Breast epithelium (tissue), 4 donors: ENCODE results near the gene TNFAIP8. TPM values are rescaled to one million over a fixed set of nuclear protein-coding genes. Genes with fewer than 3 reads are reported as not detected.

Experiments
- DNase-seq, 2 donors: peaks; one replicate each; pipeline ENCODE4 v3.0.0-alpha.2; 2019; ENCODE audit warnings: low spot score in 2 of 2
- H3K27ac ChIP-seq, 2 donors: fragments of 200-600 bp; sonication (generic) in 1 of 2; one replicate each; pipeline ENCODE4 v1.5.1; 2016 to 2019; ENCODE audit warnings: mild to moderate bottlenecking in 1 of 2
- H3K27me3 ChIP-seq, 2 donors: fragments of 200-600 bp; sonication (generic) in 1 of 2; one replicate each; pipeline versions ENCODE4 v1.5.1 to v1.6.0; 2017 to 2019; ENCODE audit warnings: control low read depth in 1 of 2, mild to moderate bottlenecking in 1 of 2
- H3K36me3 ChIP-seq: fragments of 200-600 bp; one replicate; pipeline ENCODE4 v1.5.1; 2019
- H3K4me1 ChIP-seq, 2 donors: fragments of 200-600 bp; sonication (generic); one replicate each; pipeline ENCODE4 v1.5.1; 2016 to 2019; ENCODE audit warnings: control low read depth in 1 of 2
- H3K4me3 ChIP-seq, 3 donors: fragments of 200-600 bp; sonication (generic); 1 replicate in 2 of 3; 2 replicates in 1 of 3; pipeline ENCODE4 v1.5.1; 2016 to 2019; ENCODE audit warnings: mild to moderate bottlenecking in 3 of 3, moderate library complexity in 2 of 3
- H3K9me3 ChIP-seq, 2 donors: fragments of 200-600 bp; sonication (generic) in 1 of 2; one replicate each; pipeline ENCODE4 v1.5.1; 2016 to 2019; ENCODE audit warnings: control low read depth in 1 of 2
- POLR2A ChIP-seq: fragments of 450-650 bp; IDR thresholded peaks from one replicate; pipeline ENCODE4 v1.6.1; 2016; ENCODE audit warnings: antibody characterized with exemption, mild to moderate bottlenecking, moderate library complexity
- POLR2AphosphoS5 ChIP-seq, 3 donors: sonication (generic); formaldehyde crosslinking; IDR thresholded peaks; one replicate each; pipeline ENCODE4 v1.6.1; 2017; ENCODE audit warnings: antibody characterized with exemption in 3 of 3
- intact Hi-C: fragments of 100-400 bp; cut with DNase I; formaldehyde crosslinking; loops from one replicate; pipeline ENCODE4 v1.15.1; 2023; ENCODE audit warnings: low total_unique reads
- total RNA-seq, 3 donors: library from RNA; depleted of rRNA; stranded (reverse); fragments of >200 nt; gene quantifications; one replicate each; pipeline ENCODE4 v1.1.0, GENCODE V29; 2016
- TF ChIP-seq, protein P1 (sequence below), 3 donors: fragments of 450-650 bp; IDR thresholded peaks; one replicate each; pipeline ENCODE4 v1.5.1; 2016 to 2017; ENCODE audit warnings: antibody characterized with exemption in 3 of 3, mild to moderate bottlenecking in 3 of 3, moderate library complexity in 3 of 3

TNFAIP8 gene
- total RNA-seq, 3 donors from 2014 or later, result 35.4 to 167 (median 37.3) TPM

DNA sequence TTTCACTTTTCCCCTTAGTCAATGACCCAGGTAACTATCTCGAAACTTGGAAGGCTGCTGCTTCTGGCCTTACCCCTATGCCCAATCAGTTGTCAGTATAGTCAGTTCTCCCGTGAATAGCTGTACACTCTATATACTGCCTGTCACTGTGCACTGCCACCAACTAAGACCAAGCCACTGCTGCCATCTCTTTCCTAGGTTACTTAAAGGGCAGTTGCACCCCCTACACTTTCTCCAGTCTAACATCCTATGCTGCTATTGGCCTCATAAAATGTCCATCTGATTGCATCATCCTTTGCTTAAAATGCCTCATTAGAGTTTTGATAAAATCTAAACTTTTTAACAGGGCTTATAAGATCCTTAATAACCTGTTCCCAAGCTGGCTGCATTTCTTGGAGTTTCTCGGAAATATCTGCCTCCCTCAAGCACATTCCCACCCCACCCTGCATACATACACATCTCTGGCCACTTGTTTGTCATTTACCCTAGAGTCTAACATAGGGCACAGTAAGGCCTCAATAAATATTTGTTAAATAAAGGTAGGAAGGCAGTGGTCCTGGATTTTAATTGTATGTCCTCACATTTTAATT lies 32.8 kb upstream of the TNFAIP8 start:
- H3K27ac ChIP-seq, result peak overlapping the region in 1 of 2 donors; percentile 61

DNA sequence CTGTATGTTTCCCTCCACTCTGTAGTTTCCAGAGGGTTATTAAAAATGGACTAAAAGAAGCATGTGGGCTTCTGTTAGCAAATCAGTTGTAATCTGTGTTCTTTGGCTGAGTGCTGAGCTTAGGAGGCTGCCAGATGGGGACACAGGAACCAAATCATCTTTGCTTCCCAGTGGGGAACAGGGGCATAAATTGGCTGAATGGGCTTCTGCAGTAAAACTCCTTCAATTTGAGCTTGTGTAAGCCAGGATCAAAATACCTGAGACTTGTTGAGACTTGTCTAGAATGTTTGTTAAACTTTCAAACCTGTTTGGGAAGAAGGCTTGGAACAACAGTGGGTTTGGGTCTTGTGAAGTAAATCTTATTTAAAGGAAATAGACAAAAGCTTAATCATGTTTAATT lies 32.2 kb upstream of the TNFAIP8 start:
- no peaks in the 10 kb centered on the region for H3K4me1 ChIP-seq
- no peaks in the 10 kb centered on the region for H3K9me3 ChIP-seq
- peak overlapping the region; percentile 7 to 61 for H3K27ac ChIP-seq
- intact Hi-C loops, result no loop called here
- H3K36me3 ChIP-seq, result no peaks in the 10 kb centered on the region
- H3K4me3 ChIP-seq, result no peak overlapping the region
- TF ChIP-seq POLR2A (no peak), POLR2AphosphoS5 (IDR thresholded peaks at IDR 0.05) (no peak)
- TF ChIP-seq, protein P1, sequence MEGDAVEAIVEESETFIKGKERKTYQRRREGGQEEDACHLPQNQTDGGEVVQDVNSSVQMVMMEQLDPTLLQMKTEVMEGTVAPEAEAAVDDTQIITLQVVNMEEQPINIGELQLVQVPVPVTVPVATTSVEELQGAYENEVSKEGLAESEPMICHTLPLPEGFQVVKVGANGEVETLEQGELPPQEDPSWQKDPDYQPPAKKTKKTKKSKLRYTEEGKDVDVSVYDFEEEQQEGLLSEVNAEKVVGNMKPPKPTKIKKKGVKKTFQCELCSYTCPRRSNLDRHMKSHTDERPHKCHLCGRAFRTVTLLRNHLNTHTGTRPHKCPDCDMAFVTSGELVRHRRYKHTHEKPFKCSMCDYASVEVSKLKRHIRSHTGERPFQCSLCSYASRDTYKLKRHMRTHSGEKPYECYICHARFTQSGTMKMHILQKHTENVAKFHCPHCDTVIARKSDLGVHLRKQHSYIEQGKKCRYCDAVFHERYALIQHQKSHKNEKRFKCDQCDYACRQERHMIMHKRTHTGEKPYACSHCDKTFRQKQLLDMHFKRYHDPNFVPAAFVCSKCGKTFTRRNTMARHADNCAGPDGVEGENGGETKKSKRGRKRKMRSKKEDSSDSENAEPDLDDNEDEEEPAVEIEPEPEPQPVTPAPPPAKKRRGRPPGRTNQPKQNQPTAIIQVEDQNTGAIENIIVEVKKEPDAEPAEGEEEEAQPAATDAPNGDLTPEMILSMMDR (IDR thresholded peaks at IDR 0.05), result no peak
- DNase-seq, result no peak
- H3K27me3 ChIP-seq, result no peaks in the 10 kb centered on the region

More for the DNA sequence above, 32.8 kb upstream of the TNFAIP8 start:
- Histone ChIP-seq H3K4me1 (no peaks in the 10 kb centered on the region), H3K27me3 (no peaks in the 10 kb centered on the region), H3K36me3 (no peaks in the 10 kb centered on the region), H3K4me3 (no peak overlapping the region), H3K9me3 (no peaks in the 10 kb centered on the region)
- intact Hi-C loops, result no loop called here
- no peak for DNase-seq
- TF ChIP-seq, protein P1 (IDR thresholded peaks at IDR 0.05), result no peak
- TF ChIP-seq POLR2AphosphoS5 (IDR thresholded peaks at IDR 0.05), result no peak
- TF ChIP-seq POLR2A, result no peak

DNA sequence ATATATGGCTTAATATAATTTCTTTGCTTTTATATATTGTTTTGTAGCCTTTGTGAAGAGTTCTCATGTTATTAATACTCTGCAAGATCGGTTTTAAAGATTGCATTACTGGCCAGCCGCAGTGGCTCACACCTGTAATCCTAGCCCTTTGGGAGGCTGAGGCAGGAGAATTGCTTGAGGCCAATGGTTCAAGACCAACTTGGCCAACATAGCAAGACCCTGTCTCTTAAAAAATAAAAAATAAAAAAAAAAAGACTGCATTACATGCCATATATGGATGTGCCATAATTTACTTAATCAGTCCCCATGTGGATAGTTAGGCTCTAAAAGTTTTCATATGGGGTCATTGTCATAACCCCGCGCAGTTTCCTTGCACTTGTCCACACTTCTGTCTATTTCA lies 31.0 kb upstream of the TNFAIP8 start:
- intact Hi-C loops, result no loop called here
- H3K4me1 ChIP-seq, result no peaks in the 10 kb centered on the region
- no peak overlapping the region for H3K27ac ChIP-seq

DNA sequence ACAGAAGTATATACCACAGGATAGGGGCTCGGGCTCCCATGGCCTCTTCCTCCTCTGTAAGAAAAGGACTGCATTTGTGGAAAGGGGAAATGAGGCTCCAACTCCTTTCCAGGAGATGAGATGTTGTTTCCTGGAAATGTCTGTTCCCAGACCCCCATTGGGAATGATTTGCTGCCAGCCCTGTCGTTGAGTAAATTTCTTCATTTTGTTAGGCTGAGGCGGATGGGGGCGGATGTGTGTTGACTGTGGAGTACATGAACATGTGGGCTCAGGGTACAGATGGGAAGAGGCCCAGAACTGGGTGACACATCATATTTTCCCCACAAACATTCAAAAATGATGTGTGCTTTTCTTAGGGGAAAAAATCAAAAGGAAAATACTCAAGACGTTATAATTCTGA lies 28.8 kb upstream of the TNFAIP8 start:
- Histone ChIP-seq H3K36me3 (no peaks in the 10 kb centered on the region), H3K27ac (no peak overlapping the region), H3K4me1 (no peaks in the 10 kb centered on the region), H3K9me3 (no peaks in the 10 kb centered on the region), H3K4me3 (no peak overlapping the region), H3K27me3 (no peaks in the 10 kb centered on the region)
- no peak for TF ChIP-seq POLR2AphosphoS5 (IDR thresholded peaks at IDR 0.05)
- TF ChIP-seq, protein P1 (IDR thresholded peaks at IDR 0.05), result no peak
- TF ChIP-seq POLR2A, result no peak
- intact Hi-C loops, result no loop called here
- DNase-seq, result no peak

More for the DNA sequence above, 31.0 kb upstream of the TNFAIP8 start:
- Histone ChIP-seq H3K4me3 (no peak overlapping the region), H3K27me3 (no peaks in the 10 kb centered on the region), H3K9me3 (no peaks in the 10 kb centered on the region), H3K36me3 (no peaks in the 10 kb centered on the region)
- DNase-seq, result no peak
- TF ChIP-seq, protein P1 (IDR thresholded peaks at IDR 0.05), result no peak
- no peak for TF ChIP-seq POLR2A
- no peak for TF ChIP-seq POLR2AphosphoS5 (IDR thresholded peaks at IDR 0.05)

DNA sequence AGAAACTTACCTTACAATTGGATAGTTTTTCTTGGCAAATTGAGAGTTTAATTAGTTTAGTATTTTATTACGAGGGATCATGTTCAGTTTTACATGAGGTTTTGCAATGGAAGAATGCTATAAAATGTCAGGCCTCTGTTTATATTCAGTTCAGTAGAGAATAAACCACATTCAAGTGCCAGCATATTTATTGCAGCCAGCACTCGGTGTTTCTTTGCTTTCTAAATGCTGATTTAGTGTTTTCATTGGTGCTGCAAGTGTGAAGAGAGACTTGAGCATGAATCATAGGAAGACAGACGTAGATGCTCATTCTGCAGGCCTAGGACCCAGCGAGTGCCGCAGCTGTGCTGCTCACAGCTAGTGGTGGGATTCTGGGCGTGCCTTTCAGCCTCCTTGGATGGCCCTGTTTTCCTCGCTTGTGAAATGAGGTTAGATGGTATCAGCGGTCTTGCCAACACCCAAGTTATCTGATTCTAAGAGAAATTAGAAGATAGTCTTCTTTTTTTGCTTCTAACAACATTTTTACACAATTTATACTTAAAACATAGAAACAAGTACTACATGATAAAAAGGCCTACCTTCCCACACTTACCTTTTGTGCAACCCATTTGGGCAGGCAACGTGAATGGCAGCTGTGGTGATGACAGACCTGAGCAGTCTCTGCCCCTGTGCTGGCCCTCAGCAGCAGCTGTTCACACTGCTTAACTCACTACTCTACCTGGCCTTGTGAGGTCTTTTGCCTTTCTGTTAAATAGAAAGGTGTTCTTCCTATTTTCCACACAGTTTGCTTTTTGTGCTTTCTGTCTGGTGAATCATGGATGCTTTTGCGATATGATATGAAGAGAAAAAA lies 26.8 kb upstream of the TNFAIP8 start:
- H3K27me3 ChIP-seq, result no peaks in the 10 kb centered on the region
- TF ChIP-seq POLR2AphosphoS5 (IDR thresholded peaks at IDR 0.05) (no peak), POLR2A (no peak)
- TF ChIP-seq, protein P1 (IDR thresholded peaks at IDR 0.05), result no peak
- no peak overlapping the region for H3K27ac ChIP-seq
- no peak for DNase-seq
- H3K36me3 ChIP-seq, result no peaks in the 10 kb centered on the region
- H3K4me1 ChIP-seq, result no peaks in the 10 kb centered on the region
- H3K4me3 ChIP-seq, result no peak overlapping the region
- intact Hi-C loops, result no loop called here
- no peaks in the 10 kb centered on the region for H3K9me3 ChIP-seq
